Skeletal muscle tissue (tissue), 4 donors: Measurements from ENCODE around the gene ABLIM2. TPM values are rescaled to one million over a fixed set of nuclear protein-coding genes. Genes with fewer than 3 reads are reported as not detected.
A peak's percentile ranks its signal among the peaks of the same experiment; 100 is the strongest.

Experiments
- H3K27ac ChIP-seq: one replicate; pipeline ENCODE4 v1.7.0; 2013; ENCODE audit warnings: mild to moderate bottlenecking, low read depth, low read length, inconsistent platforms
- H3K27me3 ChIP-seq, 3 donors: one replicate each; pipeline ENCODE4 v1.7.0; 2013; ENCODE audit warnings: low read length in 3 of 3; ENCODE audit not compliant: control insufficient read depth in 3 of 3, insufficient read depth in 3 of 3
- H3K36me3 ChIP-seq, 3 donors: one replicate each; pipeline ENCODE4 v1.7.0; 2013; ENCODE audit warnings: low read length in 3 of 3; ENCODE audit not compliant: control insufficient read depth in 3 of 3, insufficient read depth in 3 of 3
- H3K4me1 ChIP-seq, 3 donors: one replicate each; pipeline ENCODE4 v1.7.0; 2013; ENCODE audit warnings: low read length in 3 of 3, mild to moderate bottlenecking in 3 of 3; ENCODE audit not compliant: control insufficient read depth in 3 of 3, insufficient read depth in 3 of 3
- H3K4me3 ChIP-seq, 3 donors: one replicate each; pipeline ENCODE4 v1.7.0; 2013; ENCODE audit warnings: low read length in 3 of 3
- H3K9ac ChIP-seq, 3 donors: one replicate each; pipeline ENCODE4 v1.7.0; 2013; ENCODE audit warnings: low read length in 3 of 3, mild to moderate bottlenecking in 3 of 3, moderate library complexity in 2 of 3, low read depth in 1 of 3
- H3K9me3 ChIP-seq, 3 donors: one replicate each; pipeline ENCODE4 v1.7.0; 2013; ENCODE audit warnings: low read length in 3 of 3; ENCODE audit not compliant: control insufficient read depth in 3 of 3
- total RNA-seq: library from RNA; depleted of rRNA; stranded (reverse); fragments of >200 nt; gene quantifications from one replicate; pipeline ENCODE4 v1.2.3, GENCODE V29; 2014
- donor health status: Osteomylitis.

Gene ABLIM2
- total RNA-seq, 1 donor from 2014 or later: 7.3 TPM

GRCh38 chr4:8132947-8133705, 25.5 kb downstream of the ABLIM2 start:
- no peaks in the 10 kb centered on the region for H3K9me3 ChIP-seq
- H3K27ac ChIP-seq: no peak overlapping the region
- no peaks in the 10 kb centered on the region for H3K36me3 ChIP-seq
- no peak overlapping the region for H3K4me3 ChIP-seq
- H3K9ac ChIP-seq: peak overlapping the region in 1 of 3 donors; percentile 25
- no peaks in the 10 kb centered on the region for H3K27me3 ChIP-seq
- H3K4me1 ChIP-seq: peaks cover 19 to 60% (median 47%) of the 10 kb centered on the region in 3 donors

GRCh38 chr4:8132400-8132799, 26.2 kb downstream of the ABLIM2 start:
- H3K9ac ChIP-seq: peak overlapping the region in 1 of 3 donors; percentile 8
- no peaks in the 10 kb centered on the region for H3K36me3 ChIP-seq
- no peaks in the 10 kb centered on the region for H3K9me3 ChIP-seq
- no peaks in the 10 kb centered on the region for H3K27me3 ChIP-seq
- H3K4me3 ChIP-seq: no peak overlapping the region
- H3K27ac ChIP-seq: no peak overlapping the region
- H3K4me1 ChIP-seq: peaks cover 24 to 66% (median 52%) of the 10 kb centered on the region in 3 donors

DNA sequence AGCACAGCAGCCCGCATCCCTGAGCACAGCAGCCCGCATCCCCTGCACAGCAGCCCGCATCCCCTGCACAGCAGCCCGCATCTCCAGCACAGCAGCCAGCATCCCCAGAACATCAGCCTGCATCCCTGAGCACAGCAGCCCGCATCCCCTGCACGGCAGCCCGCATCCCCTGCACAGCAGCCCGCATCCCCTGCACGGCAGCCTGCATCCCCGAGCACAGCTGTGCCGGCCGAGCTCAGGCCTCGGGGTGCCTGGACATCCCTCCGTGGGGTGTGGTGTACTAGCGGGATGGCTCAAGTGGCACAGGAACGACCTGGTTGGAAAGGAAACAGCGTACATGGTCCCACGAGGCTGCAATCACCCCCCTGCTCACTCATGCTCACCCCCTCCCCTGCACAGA, 26.8 kb downstream of the ABLIM2 start:
- H3K36me3 ChIP-seq: peaks cover 0 to 2% (median 0%) of the 10 kb centered on the region in 3 donors
- no peaks in the 10 kb centered on the region for H3K27me3 ChIP-seq
- H3K9me3 ChIP-seq: no peaks in the 10 kb centered on the region
- no peak overlapping the region for H3K27ac ChIP-seq
- peaks cover 24 to 71% (median 52%) of the 10 kb centered on the region in 3 donors for H3K4me1 ChIP-seq
- no peak overlapping the region for H3K4me3 ChIP-seq
- no peak overlapping the region for H3K9ac ChIP-seq

DNA sequence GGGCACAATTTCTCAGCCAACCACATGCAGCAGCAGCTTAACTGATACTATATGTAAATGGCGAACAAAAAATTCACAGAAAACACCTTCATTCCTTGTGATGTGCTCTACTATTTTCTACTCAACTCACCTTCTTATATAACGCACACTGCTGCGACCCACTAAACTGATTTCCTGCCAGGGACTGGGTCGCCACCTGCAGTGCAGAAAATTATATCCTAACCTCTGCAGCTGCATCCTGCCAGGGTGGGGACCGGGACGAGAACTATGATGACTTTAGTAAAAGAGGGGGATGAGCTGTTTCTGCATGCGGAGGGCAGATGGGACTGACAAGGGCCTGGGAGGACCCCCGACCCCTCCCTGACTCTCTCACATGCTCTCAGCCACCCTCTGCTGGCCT, 27.4 kb downstream of the ABLIM2 start:
- H3K4me1 ChIP-seq: peaks cover 24 to 70% (median 49%) of the 10 kb centered on the region in 3 donors
- H3K4me3 ChIP-seq: no peak overlapping the region

DNA sequence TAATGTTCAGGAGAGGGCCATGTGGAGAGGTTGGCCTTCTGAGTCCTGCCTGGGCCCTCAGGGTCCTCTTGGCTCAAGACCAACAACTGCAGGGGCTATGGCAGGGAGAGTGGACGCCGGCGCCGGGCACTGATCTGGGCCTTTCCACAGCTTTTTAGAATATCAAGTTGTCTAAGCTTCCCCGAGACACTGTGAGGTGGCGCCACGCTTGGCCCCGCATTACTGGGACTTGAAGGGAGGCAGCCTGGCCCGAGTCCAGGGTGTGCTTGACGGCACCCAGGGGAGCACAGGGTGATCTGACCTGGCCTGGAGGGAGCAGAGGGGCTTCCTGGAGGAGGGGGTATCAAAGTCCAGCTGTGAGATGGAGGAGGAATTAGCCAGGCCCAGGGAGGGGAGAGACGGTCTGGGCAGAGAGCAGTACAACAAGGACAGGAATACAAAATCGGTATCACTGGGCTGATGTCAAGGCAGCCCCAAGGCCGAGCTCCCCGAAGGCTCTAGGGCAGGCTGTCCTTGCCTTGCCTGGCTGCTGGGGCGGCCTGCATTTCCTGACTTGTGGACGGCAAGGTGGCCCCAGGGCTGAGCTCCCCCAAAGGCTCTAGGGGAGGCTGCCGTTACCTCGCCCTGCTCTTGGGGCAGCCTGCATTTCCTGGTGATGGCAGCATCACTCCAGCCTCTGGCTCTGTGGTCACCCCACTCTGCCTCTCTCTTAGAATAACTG, 28.1 kb downstream of the ABLIM2 start:
- Histone ChIP-seq H3K36me3 (peaks cover 0 to 3% (median 2%) of the 10 kb centered on the region in 3 donors), H3K4me3 (no peak overlapping the region), H3K4me1 (peaks cover 28 to 70% (median 49%) of the 10 kb centered on the region in 3 donors), H3K9me3 (no peaks in the 10 kb centered on the region), H3K9ac (peak overlapping the region in 1 of 3 donors; percentile 45), H3K27me3 (no peaks in the 10 kb centered on the region), H3K27ac (no peak overlapping the region)

More for the DNA sequence above, 27.4 kb downstream of the ABLIM2 start:
- no peaks in the 10 kb centered on the region for H3K27me3 ChIP-seq
- H3K9me3 ChIP-seq: no peaks in the 10 kb centered on the region
- H3K36me3 ChIP-seq: peaks cover 0 to 2% (median 0%) of the 10 kb centered on the region in 3 donors
- no peak overlapping the region for H3K9ac ChIP-seq
- no peak overlapping the region for H3K27ac ChIP-seq

- H3K4me1 ChIP-seq: peaks cover 36 to 70% (median 55%) of the 10 kb centered on the region in 3 donors
- no peak overlapping the region for H3K27ac ChIP-seq
- no peak overlapping the region for H3K4me3 ChIP-seq
- peak overlapping the region in 2 of 3 donors; percentile 50 to 59 for H3K9ac ChIP-seq
- no peaks in the 10 kb centered on the region for H3K27me3 ChIP-seq
- peaks cover 3 to 10% (median 7%) of the 10 kb centered on the region in 3 donors for H3K36me3 ChIP-seq
- no peaks in the 10 kb centered on the region for H3K9me3 ChIP-seq
Observed at GRCh38 chr4:8129785-8130184, 28.8 kb downstream of the ABLIM2 start.

- Histone ChIP-seq H3K4me3 (no peak overlapping the region), H3K27ac (peak overlapping the region; percentile 99), H3K9ac (peak overlapping the region in 1 of 3 donors; percentile 80), H3K4me1 (peaks cover 42 to 74% (median 62%) of the 10 kb centered on the region in 3 donors), H3K9me3 (no peaks in the 10 kb centered on the region), H3K36me3 (peaks cover 8 to 16% (median 13%) of the 10 kb centered on the region in 3 donors), H3K27me3 (no peaks in the 10 kb centered on the region)
Observed at GRCh38 chr4:8129136-8129535, 29.5 kb downstream of the ABLIM2 start.

DNA sequence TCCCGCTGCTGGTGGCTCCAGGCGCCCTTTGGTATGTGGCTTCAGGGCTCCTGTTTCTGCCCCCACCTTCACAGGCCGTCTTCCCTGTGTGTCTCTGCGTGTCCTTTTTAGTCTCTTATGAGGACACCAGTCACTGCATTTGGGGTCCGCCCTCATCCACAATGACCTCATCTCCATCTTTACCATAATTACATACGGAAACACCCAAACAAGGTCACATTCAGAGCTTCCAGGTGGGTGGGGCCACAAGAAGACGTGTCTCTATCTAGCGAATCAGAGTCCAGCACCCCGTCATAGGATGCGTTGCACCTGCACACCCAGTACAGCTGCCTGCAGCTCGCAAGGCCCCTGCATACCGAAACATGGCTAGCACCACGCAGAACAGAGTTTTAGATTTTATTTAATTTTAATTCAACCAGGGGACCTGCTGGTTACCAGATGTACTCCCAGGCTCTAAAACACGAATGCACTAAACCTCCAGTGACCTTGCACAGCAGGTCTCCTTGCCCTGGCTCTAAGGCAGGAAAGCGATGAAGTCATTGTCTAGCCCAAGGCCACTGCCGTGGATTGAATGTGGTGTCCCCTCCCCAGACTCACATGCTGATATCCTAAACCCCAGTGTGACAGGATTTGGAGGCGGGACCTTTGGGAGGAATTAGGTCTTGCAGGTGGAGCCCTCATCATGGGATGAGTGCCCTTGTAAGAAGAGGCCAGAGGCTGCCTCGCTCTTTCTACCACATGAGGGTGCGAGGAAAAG, 30.3 kb downstream of the ABLIM2 start:
- H3K9ac ChIP-seq: peak overlapping the region; percentile 24 to 80 (median 70)
- peak overlapping the region; percentile 99 for H3K27ac ChIP-seq
- peaks cover 8 to 16% (median 13%) of the 10 kb centered on the region in 3 donors for H3K36me3 ChIP-seq
- peaks cover 47 to 77% (median 66%) of the 10 kb centered on the region in 3 donors for H3K4me1 ChIP-seq
- no peaks in the 10 kb centered on the region for H3K9me3 ChIP-seq
- peak overlapping the region in 2 of 3 donors; percentile 6 to 41 for H3K4me3 ChIP-seq
- no peaks in the 10 kb centered on the region for H3K27me3 ChIP-seq

DNA sequence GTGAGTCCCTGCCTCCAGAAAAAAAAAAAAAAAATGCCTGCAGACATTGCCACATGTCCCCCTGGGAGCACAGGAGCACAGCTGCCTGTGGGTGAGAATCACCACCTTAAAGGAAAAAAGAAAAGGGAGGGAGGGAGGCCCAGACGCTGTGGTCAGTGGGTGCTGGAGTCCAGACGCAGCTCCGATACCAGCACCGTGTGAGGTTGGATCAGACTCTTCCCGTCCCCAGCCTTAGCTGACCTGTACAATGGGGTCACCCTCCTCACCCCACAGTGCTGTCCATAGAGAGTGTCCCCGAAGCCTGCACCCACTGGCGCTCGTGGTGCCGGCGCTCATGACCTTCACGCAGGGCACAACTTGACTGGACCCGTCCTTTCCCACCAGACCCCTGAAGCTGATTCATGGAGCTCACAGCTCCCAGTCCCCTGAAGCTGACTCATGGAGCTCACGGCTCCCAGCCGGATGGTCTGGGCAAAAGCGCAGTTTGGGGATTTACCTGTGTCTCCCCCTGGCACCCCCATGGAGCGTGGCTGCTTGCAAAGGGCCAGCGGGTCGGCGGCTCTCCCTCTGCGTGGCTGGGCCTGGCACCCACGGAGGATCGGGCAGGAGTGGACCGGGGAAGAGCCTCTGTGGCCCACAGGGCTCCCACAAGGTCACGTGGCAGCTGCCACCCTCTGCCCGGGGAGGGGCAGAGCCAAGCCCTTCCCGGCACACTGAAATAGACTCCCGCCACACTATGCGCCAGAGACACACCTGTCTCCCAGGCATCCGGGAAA, 31.4 kb downstream of the ABLIM2 start:
- peaks cover 57 to 83% (median 69%) of the 10 kb centered on the region in 3 donors for H3K4me1 ChIP-seq
- peak overlapping the region; percentile 99 for H3K27ac ChIP-seq
- no peaks in the 10 kb centered on the region for H3K9me3 ChIP-seq
- H3K4me3 ChIP-seq: peak overlapping the region; percentile 83 to 93 (median 91)
- H3K27me3 ChIP-seq: no peaks in the 10 kb centered on the region
- peak overlapping the region; percentile 92 to 98 (median 97) for H3K9ac ChIP-seq
- H3K36me3 ChIP-seq: peaks cover 8 to 18% (median 13%) of the 10 kb centered on the region in 3 donors
